Esophagus mucosa (tissue), 1 donor: ENCODE measurements around the gene PRAMEF18. TPM values are rescaled to one million over a fixed set of nuclear protein-coding genes. Genes with fewer than 3 reads are reported as not detected.
"Not testable (repeated sequence)": the region's sequence is repeated elsewhere in the genome, so short reads cannot be mapped to it uniquely, and the experiment has no call there.

Experiments
- ATAC-seq: fragments of 200-7000 bp; cut with Tn5 transposase; one replicate; pipeline ENCODE4 v1.9.1; 2020
- total RNA-seq: library from RNA; stranded (reverse); gene quantifications from one replicate; pipeline ENCODE4 v1.2.4, GENCODE V29; 2023
- donor health status: DM: yes; HTN: yes; CAD: no.

The PRAMEF18 gene, protein sequence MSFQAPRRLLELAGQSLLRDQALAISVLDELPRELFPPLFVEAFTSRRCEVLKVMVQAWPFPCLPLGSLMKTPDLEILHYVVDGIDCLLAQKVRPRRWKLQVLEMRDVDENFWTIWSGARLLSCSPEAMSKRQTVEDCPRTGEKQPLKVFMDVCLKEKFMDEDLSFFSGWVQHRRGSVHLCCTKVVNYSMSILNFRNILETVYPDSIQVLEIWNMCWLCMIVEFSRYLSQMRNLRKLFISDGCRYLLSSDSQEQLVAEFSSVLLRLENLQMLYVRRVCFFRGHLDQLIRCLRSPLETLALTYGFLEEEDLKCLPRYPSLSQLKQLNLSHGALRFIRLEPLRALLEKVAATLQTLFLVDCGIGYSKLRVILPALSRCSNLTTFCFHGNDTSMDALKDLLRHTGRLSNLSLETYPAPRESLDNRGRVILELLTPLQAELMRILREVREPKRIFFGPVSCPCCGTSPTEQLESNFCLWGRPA
- total RNA-seq: not detected

- not testable (repeated sequence) for ATAC-seq
These were observed at the start of gene PRAMEF18 for GRCh38 chr1:13225675-13226204. Gene PRAMEF18 (minus strand): TSS chr1:13226154. CDS start chr1:13226106, 48 bp downstream.

GRCh38 chr1:13265124-13265523 lies 39.2 kb upstream of the PRAMEF18 start:
- ATAC-seq: not testable (repeated sequence)

- not testable (repeated sequence) for ATAC-seq
These were observed 27.9 kb upstream of the PRAMEF18 start, which contains the start of gene PRAMEF5 for GRCh38 chr1:13253898-13254297. Gene PRAMEF5 (plus strand): TSS chr1:13254198. CDS start chr1:13259269, 5,071 bp downstream.

- not testable (repeated sequence) for ATAC-seq
These were observed 21.2 kb upstream of the PRAMEF18 start for GRCh38 chr1:13247122-13247521.

- not testable (repeated sequence) for ATAC-seq
These were observed 20.6 kb upstream of the PRAMEF18 start for GRCh38 chr1:13246554-13246871.

DNA sequence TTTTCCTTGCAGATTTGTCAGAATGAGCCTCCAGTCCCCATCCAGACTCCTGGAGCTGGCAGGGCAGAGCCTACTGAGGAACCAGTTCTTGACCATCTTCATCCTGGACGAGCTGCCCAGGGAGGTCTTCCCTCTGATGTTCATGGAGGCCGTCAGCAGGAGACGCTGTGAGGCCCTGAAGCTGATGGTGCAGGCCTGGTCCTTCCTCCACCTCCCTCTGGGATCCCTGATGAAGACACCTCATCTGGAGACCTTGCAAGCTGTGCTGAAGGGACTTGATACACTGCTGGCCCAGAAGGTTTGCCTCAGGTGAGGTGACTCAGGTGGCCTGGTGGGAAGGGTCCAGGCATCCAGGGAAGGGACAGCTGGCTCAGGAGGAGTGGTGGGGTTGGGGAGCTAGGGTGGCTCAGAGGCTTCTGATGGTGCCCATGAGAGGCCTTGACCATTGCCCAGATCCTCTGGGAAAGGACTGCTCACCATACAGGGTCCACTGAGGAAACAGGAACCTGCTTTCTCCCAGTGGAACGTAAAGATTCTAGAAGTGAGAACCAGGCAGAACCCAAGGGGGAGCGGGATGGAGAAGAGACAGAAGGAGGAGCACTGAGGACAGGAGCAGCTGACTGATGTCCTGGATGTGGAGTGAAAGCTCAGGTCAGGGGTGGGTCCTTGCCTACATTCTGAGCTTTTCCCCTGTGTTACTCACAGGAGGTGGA lies 20.0 kb upstream of the PRAMEF18 start:
- not testable (repeated sequence) for ATAC-seq

DNA sequence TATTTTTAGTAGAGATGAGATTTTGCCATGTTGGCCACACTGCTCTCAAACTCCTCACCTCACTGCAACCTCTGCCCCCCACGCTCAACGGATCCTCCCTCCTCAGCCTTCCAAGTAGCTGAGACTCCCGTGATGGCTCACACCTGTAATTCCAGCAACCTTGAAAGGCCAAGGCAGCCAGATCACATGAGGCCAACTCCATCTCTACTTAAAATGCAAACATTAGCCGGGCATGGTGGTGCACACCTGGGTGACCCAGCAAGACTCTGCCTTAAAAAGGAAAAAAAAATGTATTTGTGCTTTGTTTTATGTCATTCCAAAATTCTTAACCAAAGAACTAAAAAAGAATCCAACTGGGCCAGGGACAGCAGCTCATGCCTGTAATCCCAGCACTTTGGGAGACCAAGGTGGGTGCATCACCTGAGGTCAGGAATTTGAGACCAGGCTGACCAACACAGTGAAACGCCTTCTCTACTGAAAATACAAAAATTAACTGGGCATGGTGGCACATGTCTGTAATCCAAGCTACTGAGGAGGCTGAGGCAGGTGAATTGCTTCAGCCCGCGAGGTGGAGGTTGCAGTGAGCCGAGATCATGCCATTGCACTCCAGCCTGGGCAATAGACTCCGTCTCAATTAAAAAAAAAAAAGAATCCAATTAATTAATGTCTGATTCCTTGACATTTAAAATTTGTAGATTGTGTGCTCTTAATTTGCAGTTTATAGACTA lies 17.7 kb upstream of the PRAMEF18 start:
- ATAC-seq: not testable (repeated sequence)

DNA sequence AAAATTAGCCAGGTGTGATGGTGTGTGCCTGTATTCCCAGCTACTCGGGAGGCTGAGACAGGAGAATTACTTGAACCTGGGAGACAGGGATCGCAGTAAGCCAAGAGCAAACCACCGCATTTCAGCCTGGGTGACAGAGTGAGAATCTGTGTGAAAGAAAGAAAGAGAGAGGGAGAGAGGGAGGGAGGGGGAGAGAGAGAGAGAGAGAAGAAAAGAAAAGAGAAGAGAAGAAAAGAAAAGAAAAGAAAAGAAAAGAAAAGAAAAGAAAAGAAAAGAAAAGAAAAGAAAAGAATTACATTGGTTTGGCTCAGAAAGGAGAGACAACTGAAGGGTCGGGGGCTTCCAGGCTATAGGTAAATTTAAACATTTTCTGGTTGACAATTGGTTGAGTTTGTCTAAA lies 13.7 kb upstream of the PRAMEF18 start:
- not testable (repeated sequence) for ATAC-seq

- ATAC-seq: not testable (repeated sequence)
These were observed 11.6 kb upstream of the PRAMEF18 start for GRCh38 chr1:13237572-13237971.

GRCh38 chr1:13234057-13234456 lies 8.1 kb upstream of the PRAMEF18 start:
- not testable (repeated sequence) for ATAC-seq

GRCh38 chr1:13232056-13232455 lies 6.1 kb upstream of the PRAMEF18 start:
- not testable (repeated sequence) for ATAC-seq

GRCh38 chr1:13231061-13231750 lies 5.3 kb upstream of the PRAMEF18 start:
- ATAC-seq: not testable (repeated sequence)

- ATAC-seq: not testable (repeated sequence)
These were observed 4.6 kb upstream of the PRAMEF18 start for GRCh38 chr1:13230601-13231000.

DNA sequence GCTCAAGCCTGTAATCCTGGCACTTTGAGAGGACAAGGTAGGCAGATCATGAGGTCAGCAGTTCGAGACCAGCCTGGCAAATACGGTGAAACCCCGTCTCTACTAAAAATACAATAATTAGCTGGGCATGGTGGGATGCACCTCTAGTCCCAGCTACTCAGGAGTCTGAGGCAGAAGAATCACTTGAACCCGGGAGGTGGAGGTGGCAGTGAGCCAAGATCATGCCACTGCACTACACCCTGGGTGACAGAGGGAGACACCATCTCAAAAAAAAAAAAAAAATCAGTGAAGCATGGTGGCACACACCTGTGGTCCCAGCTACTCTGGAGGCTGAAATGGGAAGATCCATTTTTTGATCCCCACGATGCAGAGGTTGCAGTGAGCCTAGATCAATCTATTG lies 4.1 kb upstream of the PRAMEF18 start:
- not testable (repeated sequence) for ATAC-seq

GRCh38 chr1:13228343-13228781 lies 2.4 kb upstream of the PRAMEF18 start:
- ATAC-seq: peak; percentile 40

- ATAC-seq: not testable (repeated sequence)
These were observed 1.5 kb upstream of the PRAMEF18 start for GRCh38 chr1:13227271-13228055.

DNA sequence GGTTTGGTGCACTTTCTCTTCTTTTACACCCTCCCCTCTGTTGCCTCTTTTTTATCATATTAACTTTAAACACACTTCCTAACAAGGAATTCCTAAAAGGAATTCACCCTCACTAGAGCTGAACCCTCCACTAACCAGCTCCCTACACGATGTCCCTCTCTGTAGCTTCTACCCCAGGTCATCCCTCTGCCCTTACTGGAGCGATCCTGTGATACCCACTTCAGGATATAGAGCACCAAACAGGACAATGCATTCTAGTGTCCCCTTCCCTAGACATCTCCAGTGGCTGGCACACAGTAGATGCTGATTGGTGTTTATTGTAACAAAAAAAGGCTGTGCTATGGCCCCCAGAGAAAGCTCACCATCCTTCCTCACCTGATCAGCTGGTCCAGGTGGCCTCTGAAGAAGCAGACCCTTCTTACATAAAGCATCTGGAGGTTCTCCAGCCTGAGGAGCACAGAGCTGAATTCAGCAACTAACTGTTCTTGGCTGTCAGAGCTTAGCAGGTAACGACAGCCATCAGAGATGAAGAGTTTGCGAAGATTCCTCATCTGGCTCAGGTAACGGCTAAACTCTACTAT lies 1.4 kb downstream of the PRAMEF18 start:
- peak; percentile 22 for ATAC-seq

GRCh38 chr1:13222788-13223187 lies 3.2 kb downstream of the PRAMEF18 start:
- not testable (repeated sequence) for ATAC-seq

- not testable (repeated sequence) for ATAC-seq
These were observed 6.8 kb downstream of the PRAMEF18 start for GRCh38 chr1:13219203-13219602.

DNA sequence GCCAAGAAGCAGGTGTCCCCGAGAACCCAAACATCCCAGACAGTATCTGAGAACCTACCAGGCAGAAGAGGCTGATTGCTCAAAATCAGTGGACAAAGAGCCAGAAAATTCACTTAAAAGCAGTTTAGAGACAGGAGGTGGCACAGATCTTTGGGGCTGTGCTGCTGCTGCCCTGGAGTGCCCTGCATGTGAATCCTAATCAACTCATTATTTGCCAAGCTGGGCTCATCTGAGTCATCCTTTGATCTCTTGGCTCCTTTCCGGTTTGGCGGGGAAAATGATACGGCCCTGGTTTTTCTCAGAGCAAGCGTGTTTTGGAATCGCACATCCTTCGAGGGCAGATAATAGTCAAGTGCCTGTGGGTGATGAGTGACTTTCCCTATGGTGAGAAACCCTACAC lies 9.3 kb downstream of the PRAMEF18 start:
- ATAC-seq: not testable (repeated sequence)
